NCI-H1417 (cell line): ENCODE results near the gene ZNF232.
"Not testable (repeated sequence)": the region's sequence is repeated elsewhere in the genome, so short reads cannot be mapped to it uniquely, and the experiment has no call there.

Experiments used
- DNase-seq, 3 experiments: peaks; one replicate each; lab custom pipeline; 2025; lab: John Stamatoyannopoulos, UW

The ZNF232 gene

DNA sequence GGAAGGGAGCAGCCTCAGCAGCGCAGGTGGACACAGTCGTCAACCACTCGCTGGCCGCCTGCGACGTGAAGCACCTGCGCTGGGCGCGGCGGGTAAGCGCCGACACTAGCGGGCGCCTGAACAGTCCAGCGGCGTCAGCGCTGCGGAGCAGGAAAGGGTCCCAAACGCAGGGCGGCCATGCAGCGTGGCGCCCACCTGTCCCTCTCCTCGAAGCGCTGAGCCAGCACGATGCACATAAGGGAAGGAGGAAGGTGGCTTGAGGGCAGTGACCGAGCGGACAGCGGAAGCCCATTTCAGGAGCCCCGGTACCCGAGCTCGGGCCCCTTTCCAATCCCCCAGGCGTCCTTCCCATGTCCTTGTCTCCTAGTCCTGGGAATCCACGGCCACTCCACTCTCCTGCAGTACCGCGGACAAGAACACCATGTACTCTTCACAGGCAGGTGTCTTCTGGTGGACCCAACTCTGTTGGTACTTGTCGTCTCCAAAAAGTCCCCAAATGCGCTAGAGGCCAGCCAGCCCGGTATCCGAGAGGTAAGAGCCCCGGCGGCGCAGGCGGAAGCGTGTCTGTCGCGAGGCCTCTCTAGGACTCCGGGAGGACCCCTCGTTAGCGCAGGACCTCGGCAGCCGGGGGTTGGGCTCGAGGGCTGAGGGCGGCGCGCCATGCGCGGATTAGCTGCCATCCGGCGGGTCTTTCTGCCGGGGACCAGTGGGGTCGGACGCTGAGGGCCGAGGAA lies 14.4 kb downstream of the ZNF232 start:
- peak in 1 of 3 experiments; percentile 61 for DNase-seq

DNA sequence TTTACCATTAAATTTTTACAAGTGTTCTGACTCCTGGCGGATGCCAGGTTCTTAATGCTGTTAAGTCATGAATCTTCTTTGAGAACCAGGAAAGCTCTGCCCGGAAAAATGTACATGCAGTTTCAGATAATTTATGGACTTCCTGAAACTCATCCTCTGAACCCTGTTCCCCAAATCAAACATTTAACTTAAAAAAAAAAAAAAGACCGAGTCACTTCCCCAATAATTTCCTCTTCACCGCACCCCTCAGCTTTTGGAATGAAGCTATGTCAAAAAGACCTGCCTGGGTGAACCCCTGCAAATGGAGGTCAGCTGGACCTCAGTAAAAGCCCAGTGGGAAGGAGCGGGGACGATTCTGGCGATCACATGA lies 15.0 kb downstream of the ZNF232 start:
- no peak for DNase-seq

DNA sequence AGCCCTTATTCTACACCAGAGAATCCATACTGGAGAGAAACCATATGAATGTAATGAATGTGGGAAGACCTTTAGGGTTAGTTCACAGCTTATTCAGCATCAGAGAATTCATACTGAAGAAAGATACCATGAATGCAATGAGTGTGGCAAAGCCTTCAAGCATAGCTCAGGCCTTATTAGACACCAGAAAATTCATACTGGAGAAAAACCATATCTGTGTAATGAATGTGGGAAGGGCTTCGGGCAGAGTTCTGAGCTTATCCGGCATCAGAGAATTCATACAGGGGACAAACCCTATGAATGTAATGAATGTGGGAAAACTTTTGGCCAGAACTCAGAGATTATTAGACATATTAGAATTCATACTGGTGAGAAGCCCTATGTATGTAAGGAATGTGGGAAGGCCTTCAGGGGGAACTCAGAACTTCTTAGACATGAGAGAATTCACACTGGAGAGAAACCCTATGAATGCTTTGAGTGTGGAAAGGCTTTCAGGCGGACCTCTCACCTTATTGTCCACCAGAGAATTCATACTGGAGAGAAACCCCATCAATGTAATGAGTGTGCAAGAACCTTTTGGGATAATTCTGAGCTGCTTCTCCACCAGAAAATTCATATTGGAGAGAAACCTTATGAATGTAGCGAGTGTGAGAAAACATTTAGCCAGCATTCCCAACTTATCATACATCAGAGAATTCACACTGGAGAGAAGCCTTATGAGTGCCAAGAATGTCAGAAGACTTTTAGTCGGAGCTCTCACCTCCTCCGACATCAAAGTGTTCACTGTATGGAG lies 19.3 kb downstream of the ZNF232 start:
- no peak for DNase-seq

DNA sequence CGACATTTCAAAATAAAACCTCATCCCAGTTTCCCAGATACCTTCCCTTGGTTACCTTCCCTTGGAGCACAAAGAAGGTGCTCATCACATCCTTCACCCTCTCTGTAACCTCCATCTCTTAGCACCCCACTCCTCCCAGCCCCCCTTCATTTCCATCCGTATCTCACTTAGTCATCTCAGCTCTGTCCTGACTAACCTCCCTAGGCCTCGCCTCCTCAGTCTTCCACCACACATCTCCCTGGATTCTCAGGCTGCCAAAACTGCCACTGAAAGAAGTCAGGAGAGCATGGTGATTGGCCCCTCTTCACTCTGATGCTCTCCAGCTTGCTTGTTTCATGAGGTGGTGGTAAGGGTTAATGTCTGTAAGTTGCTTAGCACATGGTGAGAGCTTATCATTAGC lies 31.1 kb downstream of the ZNF232 start:
- no peak for DNase-seq

DNA sequence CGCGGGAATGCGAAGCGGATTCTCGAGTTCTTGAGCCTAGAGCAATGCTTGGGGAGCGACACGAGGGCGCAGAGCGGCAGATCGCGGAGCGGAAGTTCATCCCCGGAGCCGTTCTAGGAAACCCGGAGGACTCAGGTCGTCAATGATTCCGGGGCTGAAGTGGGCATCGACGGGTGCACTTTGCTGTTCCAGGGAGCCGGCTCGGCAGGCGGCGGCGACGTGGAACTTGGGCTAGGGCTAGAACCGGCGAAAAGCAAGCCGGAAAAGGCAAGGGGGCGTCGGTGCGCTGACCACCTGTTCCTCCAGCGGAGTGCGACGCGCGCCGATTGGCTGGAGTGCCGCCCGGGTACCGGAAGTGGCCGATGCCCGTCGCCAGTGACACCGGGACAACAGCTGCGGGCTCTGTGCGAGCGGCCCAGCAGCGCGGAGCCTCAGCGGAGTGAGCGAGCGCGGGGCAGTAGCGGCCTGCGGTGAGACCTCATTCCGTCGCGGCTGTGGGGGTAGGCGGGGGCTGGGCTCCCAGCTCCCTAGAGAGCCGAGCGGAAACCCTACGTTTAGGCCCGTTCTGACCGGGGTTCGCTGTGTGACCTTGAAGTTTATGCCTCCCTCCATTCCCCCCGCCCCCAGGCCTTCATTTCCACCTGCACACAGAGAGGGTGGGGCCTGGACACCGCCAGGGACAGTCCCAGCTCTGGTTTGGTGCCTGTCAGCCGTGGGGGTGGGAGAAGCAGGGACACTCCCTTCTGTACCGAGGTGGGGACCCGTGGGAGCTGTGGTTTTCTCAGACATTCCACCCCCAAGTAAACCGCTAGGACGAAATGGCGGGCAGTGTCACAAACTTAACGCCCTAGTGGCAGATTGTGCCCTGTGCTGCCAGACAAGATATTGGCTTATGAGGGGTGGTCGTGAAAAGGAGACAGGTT lies 33.3 kb downstream of the ZNF232 start, which contains the start of gene ZFP3:
ZFP3 (plus strand) TSS at position 362 of the 923 bp plus-strand sequence. CDS start 13,038 bp downstream, outside the sequence.
- peak; percentile 76 to 93 (median 90) for DNase-seq

DNA sequence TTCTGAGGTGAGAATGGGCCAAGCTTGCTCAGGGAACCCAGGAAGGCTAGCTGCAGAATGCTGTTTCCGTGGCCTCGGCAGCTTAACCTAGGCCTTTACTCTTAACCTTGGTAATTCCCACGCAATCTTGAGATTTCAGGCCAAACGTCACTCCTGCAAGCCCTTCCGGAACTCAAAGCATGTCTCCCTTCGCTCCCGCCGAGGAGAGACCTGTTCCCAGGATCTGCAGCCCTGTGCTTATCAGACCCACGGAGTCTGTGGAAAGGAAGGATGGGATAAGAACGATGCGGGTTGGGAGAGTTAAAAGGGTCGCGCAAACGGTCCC lies 33.9 kb downstream of the ZNF232 start:
- DNase-seq = no peak

DNA sequence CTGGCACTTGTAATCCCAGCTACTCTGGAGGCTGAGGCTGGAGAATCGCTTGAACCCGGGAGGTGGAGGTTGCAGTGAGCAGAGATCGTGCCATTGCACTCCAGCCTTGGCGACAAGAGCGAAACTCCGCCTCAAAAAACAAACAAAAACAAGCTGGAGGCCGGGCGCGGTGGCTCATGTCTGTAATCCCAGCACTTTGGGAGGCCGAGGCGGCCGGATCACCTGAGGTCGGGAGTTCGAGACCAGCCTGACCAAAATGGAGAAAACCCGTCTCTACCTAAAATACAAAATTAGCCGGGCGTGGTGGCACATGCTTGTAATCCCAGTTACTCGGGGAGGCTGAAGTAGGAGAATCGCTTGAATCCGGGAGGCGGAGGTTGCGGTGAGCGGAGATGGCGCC lies 34.4 kb downstream of the ZNF232 start:
- DNase-seq = not testable (repeated sequence)

DNA sequence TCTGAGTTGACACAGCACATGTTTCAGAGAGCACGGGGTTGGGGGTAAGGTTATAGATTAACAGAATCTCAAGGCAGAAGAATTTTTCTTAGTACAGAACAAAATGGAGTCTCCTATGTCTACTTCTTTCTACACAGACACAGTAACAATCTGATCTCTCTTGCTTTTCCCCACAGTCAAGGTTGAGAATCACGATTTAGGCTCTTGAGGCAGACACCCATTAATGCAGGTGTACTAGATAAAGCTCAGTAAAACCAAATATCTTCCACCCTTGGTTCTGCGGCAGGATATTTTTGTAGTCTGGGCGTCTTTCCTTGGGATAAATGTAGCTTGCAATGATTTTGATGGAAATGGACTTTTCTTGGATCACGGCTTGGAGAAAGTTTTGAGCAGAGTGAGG lies 36.2 kb downstream of the ZNF232 start:
- not testable (repeated sequence) for DNase-seq

DNA sequence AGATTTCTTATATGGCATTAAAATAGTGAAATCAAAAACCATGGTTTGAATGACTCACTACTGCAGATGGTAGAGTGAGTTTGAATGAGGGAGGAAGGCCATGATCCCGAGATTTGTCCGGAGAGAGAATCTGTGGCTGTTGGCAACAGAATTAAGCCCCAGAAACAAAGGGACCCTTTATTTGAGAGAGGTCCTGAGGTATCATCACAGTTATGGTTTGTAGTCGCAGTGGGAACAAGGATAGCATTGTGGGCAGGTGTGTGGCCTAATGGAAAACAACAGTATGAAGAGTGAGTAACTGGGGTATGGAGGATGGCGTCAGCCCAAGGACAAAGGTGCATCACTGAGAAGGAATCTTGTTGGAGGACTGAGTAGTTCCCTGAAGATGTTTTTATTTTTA lies 42.0 kb downstream of the ZNF232 start:
- DNase-seq = no peak

DNA sequence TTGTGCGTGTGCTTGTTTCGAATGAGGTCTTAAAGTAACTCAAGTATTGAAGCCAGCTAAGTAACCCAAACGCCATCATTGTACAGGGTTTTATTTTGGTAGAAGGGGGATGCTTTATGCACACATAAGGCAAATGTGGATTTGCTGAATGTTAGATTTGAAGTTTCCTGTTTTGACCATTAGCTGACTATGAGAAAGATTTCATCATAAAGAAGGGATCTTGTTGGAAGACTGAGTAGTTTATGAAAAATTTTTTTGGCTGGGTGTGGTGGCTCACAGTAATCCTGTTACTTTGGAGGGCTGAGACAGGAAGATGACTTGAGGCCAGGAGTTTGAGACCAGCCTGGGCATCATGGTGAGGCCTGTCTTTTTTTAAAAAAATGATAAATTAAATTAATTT lies 43.4 kb downstream of the ZNF232 start:
- DNase-seq = no peak

DNA sequence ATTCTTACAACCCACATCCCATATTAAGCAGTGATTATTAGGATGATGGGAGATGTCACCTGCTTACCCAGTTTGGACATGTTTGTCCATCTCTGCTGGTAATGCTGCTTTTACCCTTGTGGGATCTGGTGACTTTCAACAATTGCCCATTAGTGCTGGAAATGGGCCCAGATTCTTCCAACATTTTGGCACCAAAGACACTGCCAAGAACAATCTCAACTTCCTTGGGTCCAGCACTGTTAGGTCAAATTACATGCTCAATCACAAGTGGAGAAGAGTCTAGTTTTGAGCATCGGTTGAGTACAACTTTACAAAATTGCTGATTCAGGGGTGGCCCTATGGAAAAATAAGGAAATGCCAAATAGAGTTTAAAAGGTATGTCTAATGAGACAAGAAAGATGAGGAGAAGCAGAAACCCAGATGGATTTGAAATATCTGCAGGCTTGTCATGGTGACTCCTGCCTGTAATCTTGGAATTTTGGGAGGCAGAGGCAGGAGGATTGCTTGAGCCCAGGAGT lies 46.4 kb downstream of the ZNF232 start:
- no peak for DNase-seq
